Gastroesophageal sphincter (tissue), 3 donors: ENCODE data around the gene INTS15.

Source experiments
- CTCF ChIP-seq, 4 experiments: fragments of 200-600 bp in 2 of 4; fragments of 450-650 bp in 2 of 4; sonication (generic) in 1 of 4; IDR thresholded peaks; one replicate each; pipeline ENCODE4 v1.5.1; 2017 to 2019; ENCODE audit warnings: antibody characterized with exemption in 4 of 4, mild to moderate bottlenecking in 2 of 4, moderate library complexity in 2 of 4
- POLR2A ChIP-seq, 2 donors: fragments of 450-650 bp; IDR thresholded peaks; one replicate each; pipeline ENCODE4 v1.6.1; 2017; ENCODE audit warnings: antibody characterized with exemption in 2 of 2, mild to moderate bottlenecking in 2 of 2, moderate library complexity in 1 of 2

DNA sequence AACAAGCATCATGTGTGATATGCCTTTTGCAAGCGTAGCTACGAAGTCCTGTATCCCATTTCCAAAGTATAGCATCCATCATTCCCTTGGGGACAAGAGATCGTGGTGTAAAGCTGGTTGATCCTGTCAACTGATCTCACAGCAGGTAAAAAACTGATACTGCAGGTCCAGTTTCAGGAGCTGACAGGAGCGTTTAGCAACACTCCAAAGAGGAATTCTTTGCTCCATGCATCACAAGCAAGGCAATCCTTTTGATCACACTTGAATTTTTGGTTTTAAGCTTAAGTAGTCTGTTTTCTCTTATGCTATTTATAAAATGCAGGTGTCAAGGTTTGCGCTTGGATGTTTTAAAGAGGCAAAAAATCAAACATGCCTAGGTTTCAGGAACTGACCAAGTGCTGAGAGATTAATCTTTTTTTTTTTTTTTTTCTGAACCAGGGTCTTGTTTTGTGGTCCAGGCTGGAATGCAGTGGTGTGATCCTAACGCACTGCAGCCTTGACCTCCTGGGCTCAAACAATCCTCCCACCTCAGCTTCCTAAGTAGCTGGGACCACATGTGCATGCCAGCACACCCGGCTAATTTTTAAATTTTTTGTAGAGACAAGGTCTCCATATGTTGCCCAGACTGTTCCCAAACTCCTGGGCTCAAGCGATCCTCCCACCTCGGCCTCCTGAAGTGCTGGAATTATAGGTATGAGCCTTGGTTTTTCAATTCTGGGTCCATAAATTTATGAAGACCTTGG lies 14.4 kb upstream of the INTS15 start:
- TF ChIP-seq POLR2A (IDR thresholded peaks at IDR 0.05): no peak
- no peak for TF ChIP-seq CTCF (IDR thresholded peaks at IDR 0.05)
